Liver (tissue), 3 donors: Measurements from ENCODE around the gene GAMT.

ENCODE experiments used
- ATF3 ChIP-seq: IDR thresholded peaks from 2 replicates; pipeline ENCODE4 v1.6.1; 2016; ENCODE audit warnings: antibody characterized with exemption
- CTCF ChIP-seq: fragments of 150-350 bp; IDR thresholded peaks from 2 replicates; pipeline ENCODE4 v1.5.1; 2017; ENCODE audit warnings: improper control_type of control experiment, low read depth, low read length; ENCODE audit not compliant: missing input control
- EGR1 ChIP-seq, 2 donors: IDR thresholded peaks; 2 replicates each; pipeline ENCODE4 v1.6.1; 2016 to 2018; ENCODE audit warnings: antibody characterized with exemption in 2 of 2, low read depth in 2 of 2
- GABPA ChIP-seq, 2 donors: IDR thresholded peaks in 1 of 2; conservative IDR thresholded peaks in 1 of 2; 2 replicates each; pipeline ENCODE4 v1.6.1; 2016; ENCODE audit warnings: antibody characterized with exemption in 2 of 2, mild to moderate bottlenecking in 1 of 2, moderate library complexity in 1 of 2
- JUND ChIP-seq, 2 donors: IDR thresholded peaks; 2 replicates each; pipeline ENCODE4 v1.6.1; 2016; ENCODE audit warnings: antibody characterized with exemption in 2 of 2
- MAX ChIP-seq: IDR thresholded peaks from 2 replicates; pipeline ENCODE4 v1.6.1; 2016; ENCODE audit warnings: antibody characterized with exemption
- RAD21 ChIP-seq, 2 donors: IDR thresholded peaks; 2 replicates each; pipeline ENCODE4 v1.6.1; 2016; ENCODE audit warnings: antibody characterized with exemption in 2 of 2, mild to moderate bottlenecking in 2 of 2
- REST ChIP-seq: IDR thresholded peaks from 2 replicates; pipeline ENCODE4 v1.6.1; 2016; ENCODE audit warnings: antibody characterized with exemption, mild to moderate bottlenecking
- SP1 ChIP-seq: IDR thresholded peaks from 2 replicates; pipeline ENCODE4 v1.6.1; 2018; ENCODE audit warnings: antibody characterized with exemption, mild to moderate bottlenecking
- TAF1 ChIP-seq: conservative IDR thresholded peaks from 2 replicates; pipeline ENCODE4 v1.6.1; 2016; ENCODE audit warnings: antibody characterized with exemption, mild to moderate bottlenecking
- YY1 ChIP-seq: IDR thresholded peaks from 2 replicates; pipeline ENCODE4 v1.6.1; 2016; ENCODE audit warnings: antibody characterized with exemption, mild to moderate bottlenecking
- ZBTB33 ChIP-seq: IDR thresholded peaks from 2 replicates; pipeline ENCODE4 v1.6.1; 2016; ENCODE audit warnings: antibody characterized with exemption
- donor health status: healthy.
- donor health status: healthy.

GRCh38 chr19:1385816-1386215 lies 15.5 kb downstream of the GAMT start:
- TF ChIP-seq CTCF = no peak
- TF ChIP-seq RAD21 (IDR thresholded peaks at IDR 0.05) = no peak
- TF ChIP-seq SP1 = no peak
- TF ChIP-seq REST = no peak
- TF ChIP-seq MAX = no peak
- no peak for TF ChIP-seq ATF3
- TF ChIP-seq EGR1 (IDR thresholded peaks at IDR 0.05; ENCODE audit: low read depth in 2 of 2) = no peak
- TF ChIP-seq TAF1 = no peak
- TF ChIP-seq JUND (IDR thresholded peaks at IDR 0.05) = no peak
- TF ChIP-seq GABPA (IDR thresholded peaks at IDR 0.05 in 1 of 2, conservative IDR thresholded peaks at IDR 0.05 in 1 of 2) = no peak
- no peak for TF ChIP-seq ZBTB33
- TF ChIP-seq YY1 = no peak
